ENCODE measurements around the gene ARHGAP24.
A peak's percentile ranks its signal among the peaks of the same experiment; 100 is the strongest.

The ARHGAP24 gene

GRCh38 chr4:85520765-85521749 lies 46.1 kb downstream of the ARHGAP24 start:
- DNase-seq: no peak

GRCh38 chr4:85522277-85522676 lies 47.3 kb downstream of the ARHGAP24 start:
- no peak for DNase-seq

- no peak for DNase-seq
Observed at GRCh38 chr4:85522836-85523235, 47.9 kb downstream of the ARHGAP24 start.

DNA sequence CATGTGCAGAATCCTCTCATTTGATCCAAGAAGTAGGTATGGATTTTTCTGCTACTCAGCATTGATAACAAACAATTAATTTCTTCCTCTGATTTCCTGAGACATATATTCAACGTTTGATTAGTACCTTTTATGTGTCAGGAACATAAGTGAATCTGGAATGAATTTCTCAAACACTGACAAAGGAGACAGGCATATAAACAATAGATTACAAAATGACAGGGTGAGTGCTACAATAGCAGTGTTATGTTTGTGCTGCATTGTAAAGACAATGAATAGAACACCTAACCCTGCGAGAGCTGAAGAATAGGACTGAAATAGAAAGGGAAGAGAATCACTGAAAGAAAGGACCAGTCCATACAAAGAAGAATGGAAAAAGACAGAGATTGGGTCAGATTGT lies 52.9 kb downstream of the ARHGAP24 start:
- no peak for DNase-seq

- DNase-seq: peak; percentile 28
Observed at GRCh38 chr4:85531560-85532341, 56.8 kb downstream of the ARHGAP24 start.

- no peak for DNase-seq
Observed at GRCh38 chr4:85534120-85534519, 59.2 kb downstream of the ARHGAP24 start.

DNA sequence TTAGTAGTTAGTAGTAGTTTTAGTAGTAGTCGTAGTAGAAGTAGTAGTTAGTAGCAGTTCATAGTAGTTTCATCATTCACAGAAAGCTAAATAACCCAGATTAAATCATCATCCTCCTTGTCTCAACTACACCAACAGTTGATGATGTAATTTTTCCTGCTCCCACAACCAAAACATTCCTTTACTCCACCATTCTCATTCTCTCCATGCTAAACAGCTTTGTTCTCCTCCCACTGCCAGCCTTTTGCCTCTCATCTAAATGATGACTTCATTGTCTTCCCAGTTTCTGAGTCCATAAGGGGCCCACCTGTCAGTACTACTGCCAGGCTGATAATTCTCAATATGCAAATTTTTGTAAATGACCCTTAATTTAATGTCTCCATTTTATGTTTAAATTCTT lies 68.9 kb downstream of the ARHGAP24 start:
- no peak for DNase-seq

- DNase-seq: no peak
Observed at GRCh38 chr4:85544751-85545150, 69.8 kb downstream of the ARHGAP24 start.

- DNase-seq: peak; percentile 6
Observed at GRCh38 chr4:85548116-85548515, 73.2 kb downstream of the ARHGAP24 start.

- no peak for DNase-seq
Observed at GRCh38 chr4:85548841-85549240, 73.9 kb downstream of the ARHGAP24 start.

DNA sequence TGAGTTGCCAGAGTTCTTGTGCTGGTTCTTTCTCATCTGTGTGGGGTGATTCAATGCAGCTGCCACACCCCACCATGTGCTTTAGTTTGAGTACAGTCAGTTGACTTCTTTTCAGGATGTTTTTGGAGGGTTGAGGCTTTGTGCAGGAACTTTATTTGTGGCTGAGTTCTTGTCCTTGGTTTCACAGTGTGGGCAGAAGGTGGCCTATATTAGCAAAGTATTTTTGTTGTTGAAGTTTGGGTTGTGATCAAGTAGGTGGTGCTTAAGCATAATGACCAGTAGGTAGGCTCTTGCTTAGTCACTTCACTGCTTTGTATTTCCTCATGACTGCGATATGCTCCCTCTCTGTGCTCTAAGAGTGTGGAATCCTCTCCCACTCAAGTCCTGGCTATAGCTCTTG lies 80.3 kb downstream of the ARHGAP24 start:
- peak; percentile 33 for DNase-seq

GRCh38 chr4:85556283-85556682 lies 81.3 kb downstream of the ARHGAP24 start:
- DNase-seq: no peak

DNA sequence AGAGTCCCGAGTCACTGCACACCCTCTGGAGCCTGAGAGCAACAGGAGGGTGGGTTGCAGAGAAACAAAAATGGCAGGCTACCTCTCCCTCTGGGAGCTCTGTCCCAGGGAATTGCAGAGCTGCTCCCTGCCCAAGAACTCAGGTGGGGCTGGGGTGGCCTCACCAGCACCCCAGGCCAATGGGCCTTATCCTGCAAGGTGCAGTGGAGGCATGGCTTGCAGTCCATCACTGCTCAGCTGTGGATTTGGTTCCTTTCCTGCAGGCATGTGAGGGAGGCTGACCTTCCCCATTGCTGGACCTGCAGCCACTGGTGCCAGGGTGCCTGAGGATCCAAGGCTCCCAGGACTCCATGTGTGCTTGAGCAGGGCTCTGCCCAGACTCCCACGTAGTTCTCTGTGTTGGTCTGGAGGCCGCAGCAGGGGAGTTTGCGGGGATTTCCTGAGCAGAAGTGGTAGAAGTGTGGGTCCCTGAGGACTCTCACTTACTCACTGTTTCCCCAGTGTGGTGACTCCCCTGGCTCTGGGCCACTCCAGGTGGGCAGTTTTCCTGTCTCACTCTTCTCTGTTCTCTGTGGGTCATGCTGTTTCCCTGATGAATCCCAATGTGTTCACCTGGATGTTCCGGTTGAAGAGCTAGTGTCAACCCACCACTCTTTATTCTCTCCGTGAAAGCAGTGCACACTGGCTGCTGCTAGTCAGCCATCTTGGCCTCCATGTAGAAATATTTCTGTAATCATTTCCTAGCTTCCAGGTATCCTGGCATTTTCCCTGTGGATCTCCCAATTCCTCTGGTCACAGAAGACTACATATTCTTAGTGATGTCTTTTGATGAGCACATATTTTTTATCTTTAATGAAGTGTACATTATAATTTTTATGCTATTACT lies 82.3 kb downstream of the ARHGAP24 start:
- peak; percentile 77 for DNase-seq

DNA sequence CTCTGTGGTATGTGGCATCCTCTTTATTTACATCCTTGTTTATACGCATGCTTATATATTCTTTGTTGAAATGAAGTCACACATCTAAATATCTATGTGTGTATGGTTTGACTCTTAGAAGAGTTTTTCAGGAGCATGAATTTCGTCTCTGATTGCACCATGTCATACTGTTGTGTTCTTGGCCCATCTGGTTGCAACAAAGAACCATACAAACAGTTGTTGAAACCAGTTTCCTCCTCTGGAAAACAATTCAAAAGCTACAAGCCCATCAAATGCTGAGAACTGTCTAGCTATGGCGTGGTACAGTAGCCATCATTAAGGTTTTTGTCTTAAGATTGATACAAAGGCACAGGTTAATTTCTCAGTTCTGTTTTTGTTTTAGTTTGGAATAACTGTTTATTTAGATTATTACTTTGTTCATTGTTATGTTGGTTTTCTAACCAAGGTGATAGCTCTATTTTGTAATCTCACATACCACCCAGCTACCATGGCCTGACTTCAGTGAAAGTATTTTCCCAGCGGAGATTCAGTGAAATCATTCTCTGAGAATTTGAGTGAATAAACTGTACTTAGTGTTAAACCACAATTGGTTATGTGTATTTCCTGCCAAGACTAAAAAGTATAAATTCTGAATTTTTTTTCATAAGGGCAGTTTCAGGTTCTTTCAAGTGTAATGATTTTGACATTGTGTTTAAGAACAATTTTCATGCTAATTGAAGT lies 91.0 kb downstream of the ARHGAP24 start:
- DNase-seq: no peak

- DNase-seq: no peak
Observed at GRCh38 chr4:85569730-85570299, 94.9 kb downstream of the ARHGAP24 start.

DNA sequence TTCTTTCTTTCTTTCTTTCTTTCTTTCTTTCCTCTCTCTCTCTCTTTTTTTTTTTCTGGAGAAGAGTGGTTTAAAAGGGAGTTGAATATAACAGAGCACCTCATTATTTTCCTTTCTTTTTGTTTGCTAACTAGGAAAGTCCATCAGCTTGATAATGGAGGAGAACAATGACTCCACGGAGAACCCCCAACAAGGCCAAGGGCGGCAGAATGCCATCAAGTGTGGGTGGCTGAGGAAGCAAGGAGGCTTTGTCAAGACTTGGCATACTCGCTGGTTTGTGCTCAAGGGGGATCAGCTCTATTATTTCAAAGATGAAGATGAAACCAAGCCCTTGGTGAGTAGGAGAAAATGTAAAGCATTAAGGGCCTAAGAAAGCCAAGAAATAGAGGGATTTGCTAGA lies 95.4 kb downstream of the ARHGAP24 start:
- DNase-seq: no peak

GRCh38 chr4:85571008-85571407 lies 96.1 kb downstream of the ARHGAP24 start:
- no peak for DNase-seq

DNA sequence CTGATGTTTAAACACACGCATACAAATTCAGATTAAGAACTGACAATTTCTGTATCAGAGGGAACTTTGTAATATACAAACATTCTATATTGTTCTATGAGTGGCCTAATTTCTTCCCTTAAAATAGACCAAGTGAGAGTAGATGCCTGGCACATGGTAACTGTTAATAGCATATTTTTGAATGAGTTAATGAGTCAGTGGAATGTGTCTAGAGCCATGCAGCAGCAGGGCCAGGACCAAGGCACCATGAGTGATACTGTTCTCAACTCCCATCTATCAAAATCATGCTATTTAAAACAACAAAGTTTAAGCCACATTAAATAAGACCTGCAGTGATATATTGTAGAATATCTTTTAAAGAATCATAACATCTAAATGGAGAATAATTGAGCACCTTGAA lies 98.3 kb downstream of the ARHGAP24 start:
- no peak for DNase-seq

- no peak for DNase-seq
Observed at GRCh38 chr4:85577307-85577706, 102.4 kb downstream of the ARHGAP24 start.

GRCh38 chr4:85579942-85580341 lies 105.0 kb downstream of the ARHGAP24 start:
- no peak for DNase-seq

DNA sequence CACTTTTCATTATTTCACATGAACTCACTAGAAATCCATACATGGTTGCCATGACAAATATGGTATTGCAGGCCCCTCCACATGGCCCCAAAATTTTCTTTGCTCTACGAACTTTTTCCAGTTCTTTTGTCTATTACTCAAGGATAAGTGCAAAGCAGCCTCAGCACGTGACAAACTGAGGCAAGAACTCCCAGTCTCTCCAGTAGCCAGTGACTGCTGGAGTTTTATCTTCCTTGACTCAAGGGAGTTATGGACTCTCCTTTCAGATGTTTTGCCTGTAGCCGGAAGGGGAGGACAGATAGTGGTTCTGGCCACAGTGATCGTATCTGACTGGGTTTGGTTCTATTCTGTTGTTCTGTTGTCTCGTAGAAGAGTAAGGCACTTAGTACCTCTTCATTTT lies 105.5 kb downstream of the ARHGAP24 start:
- DNase-seq: no peak

GRCh38 chr4:85587952-85588351 lies 113.0 kb downstream of the ARHGAP24 start:
- DNase-seq: no peak
